WI38 (cell line): ENCODE data around the gene PURA.

Experiments
- H3K4me3 ChIP-seq: 2 replicates; pipeline ENCODE4 v1.5.1; 2011; ENCODE audit warnings: low read depth, mild to moderate bottlenecking, control low read depth, low read length
- TF ChIP-seq, protein P1 (sequence below): IDR thresholded peaks from 2 replicates; pipeline ENCODE4 v1.5.1; 2012; ENCODE audit warnings: low read depth, mild to moderate bottlenecking, control low read depth, low read length

The PURA gene

GRCh38 chr5:140113180-140113698 is 670 bp upstream of the PURA start:
- TF ChIP-seq, protein P1, sequence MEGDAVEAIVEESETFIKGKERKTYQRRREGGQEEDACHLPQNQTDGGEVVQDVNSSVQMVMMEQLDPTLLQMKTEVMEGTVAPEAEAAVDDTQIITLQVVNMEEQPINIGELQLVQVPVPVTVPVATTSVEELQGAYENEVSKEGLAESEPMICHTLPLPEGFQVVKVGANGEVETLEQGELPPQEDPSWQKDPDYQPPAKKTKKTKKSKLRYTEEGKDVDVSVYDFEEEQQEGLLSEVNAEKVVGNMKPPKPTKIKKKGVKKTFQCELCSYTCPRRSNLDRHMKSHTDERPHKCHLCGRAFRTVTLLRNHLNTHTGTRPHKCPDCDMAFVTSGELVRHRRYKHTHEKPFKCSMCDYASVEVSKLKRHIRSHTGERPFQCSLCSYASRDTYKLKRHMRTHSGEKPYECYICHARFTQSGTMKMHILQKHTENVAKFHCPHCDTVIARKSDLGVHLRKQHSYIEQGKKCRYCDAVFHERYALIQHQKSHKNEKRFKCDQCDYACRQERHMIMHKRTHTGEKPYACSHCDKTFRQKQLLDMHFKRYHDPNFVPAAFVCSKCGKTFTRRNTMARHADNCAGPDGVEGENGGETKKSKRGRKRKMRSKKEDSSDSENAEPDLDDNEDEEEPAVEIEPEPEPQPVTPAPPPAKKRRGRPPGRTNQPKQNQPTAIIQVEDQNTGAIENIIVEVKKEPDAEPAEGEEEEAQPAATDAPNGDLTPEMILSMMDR = no peak
- peak overlapping the region; percentile 79 for H3K4me3 ChIP-seq

- TF ChIP-seq, protein P1 = no peak
- peak overlapping the region; percentile 79 for H3K4me3 ChIP-seq
Measured at GRCh38 chr5:140114341-140115185, 654 bp downstream of the PURA start.

- TF ChIP-seq, protein P1 = no peak
- peak overlapping the region; percentile 79 for H3K4me3 ChIP-seq
Measured at GRCh38 chr5:140115186-140115500, 1.2 kb downstream of the PURA start.

DNA sequence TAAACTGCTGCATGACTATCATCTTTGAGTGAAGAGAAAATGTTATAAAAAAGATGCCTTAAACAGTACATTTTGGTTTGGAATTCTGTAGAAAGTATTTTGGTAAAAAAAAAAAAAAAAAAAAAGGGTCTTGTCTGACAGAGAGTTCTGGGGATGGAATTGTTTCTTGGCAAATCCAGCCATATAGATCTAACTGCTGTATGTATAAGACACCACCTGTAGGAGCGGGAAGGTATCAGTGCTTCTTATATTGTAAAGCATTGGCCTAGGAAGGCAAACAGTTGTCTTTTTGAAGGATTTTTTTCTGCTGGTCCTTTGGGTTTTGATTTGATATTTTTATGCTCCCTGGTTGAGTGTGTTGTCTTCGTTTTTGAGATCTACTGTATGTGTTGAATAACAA is 2.8 kb downstream of the PURA start:
- TF ChIP-seq, protein P1 = no peak
- no peak overlapping the region for H3K4me3 ChIP-seq

GRCh38 chr5:140117523-140117922 is 3.6 kb downstream of the PURA start:
- no peak overlapping the region for H3K4me3 ChIP-seq
- TF ChIP-seq, protein P1 = no peak

DNA sequence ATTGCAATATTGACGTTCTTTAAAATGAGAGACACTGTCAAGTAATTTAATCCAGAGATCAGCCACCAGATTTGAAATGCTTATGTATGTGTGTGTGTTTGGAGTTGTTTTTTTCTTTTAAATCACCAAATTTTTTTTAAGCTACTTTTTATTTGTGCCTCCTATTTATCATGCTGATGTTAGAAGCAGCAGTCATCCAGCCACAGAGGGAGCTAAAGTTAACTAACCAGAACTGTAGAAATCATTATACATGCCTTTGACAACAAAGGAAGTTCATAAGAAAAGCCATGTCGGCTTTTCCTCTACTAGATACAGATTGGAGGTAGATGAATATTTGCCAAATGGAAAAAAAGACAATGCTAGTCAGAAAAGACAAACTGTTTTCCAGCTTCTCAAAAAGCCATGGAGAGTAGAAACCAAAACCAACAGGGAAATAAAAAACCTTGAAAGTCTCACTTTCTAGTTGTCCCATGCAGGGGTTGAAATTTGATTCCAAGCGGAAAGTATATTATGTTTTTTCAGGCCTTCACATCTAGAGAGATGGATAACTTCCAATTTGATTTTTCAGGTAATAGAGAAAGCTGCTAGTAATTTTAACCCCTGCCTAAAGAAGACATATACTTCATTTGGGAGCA is 4.5 kb downstream of the PURA start:
- TF ChIP-seq, protein P1 = no peak
- H3K4me3 ChIP-seq = no peak overlapping the region

DNA sequence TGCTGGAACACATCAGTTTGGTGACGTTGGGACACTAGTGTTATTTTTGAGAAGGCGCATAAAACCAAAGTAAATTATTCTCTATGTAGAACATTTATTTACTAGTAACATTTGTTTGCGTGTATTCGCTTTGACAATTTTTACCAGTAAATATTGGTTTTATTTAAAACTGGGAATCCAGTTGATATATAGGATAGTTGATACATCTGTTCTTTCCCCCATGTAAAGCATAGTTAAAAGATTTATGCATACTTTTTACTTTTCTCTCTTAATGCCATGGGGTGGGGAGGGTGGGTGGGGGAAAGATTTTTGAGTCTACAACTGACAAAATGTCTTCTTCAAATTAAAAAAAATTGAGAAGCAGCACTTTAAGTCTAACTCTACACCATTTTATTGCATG is 11.7 kb downstream of the PURA start, which contains the start of gene IGIP:
IGIP (plus strand) TSS at position 301 of the 400 bp plus-strand sequence. CDS start 2,540 bp downstream, outside the sequence.
- TF ChIP-seq, protein P1 = no peak
- no peak within 1 kb of the TSS for H3K4me3 ChIP-seq
